Neutrophil (primary cell): ENCODE results near the gene NTM.

ENCODE experiments used
- H3K27ac ChIP-seq: fragments of 200-600 bp; sonication (generic); 2 replicates; pipeline ENCODE4 v1.5.1; 2016; ENCODE audit warnings: mild to moderate bottlenecking, moderate library complexity
- H3K27me3 ChIP-seq: fragments of 200-600 bp; sonication (generic); 2 replicates; pipeline ENCODE4 v1.6.0; 2016; ENCODE audit warnings: mild to moderate bottlenecking
- H3K36me3 ChIP-seq: fragments of 200-600 bp; sonication (generic); 2 replicates; pipeline ENCODE4 v1.5.1; 2017
- H3K4me1 ChIP-seq, 2 experiments: fragments of 200-600 bp in 1 of 2; sonication (generic) in 1 of 2; 1 replicate in 1 of 2; 2 replicates in 1 of 2; pipeline versions ENCODE4 v1.5.1 to v1.6.1; 2013 to 2016; ENCODE audit warnings: low read depth in 1 of 2, low read length in 1 of 2, mild to moderate bottlenecking in 1 of 2, moderate library complexity in 1 of 2; ENCODE audit not compliant: control insufficient read depth in 1 of 2, insufficient read depth in 1 of 2
- H3K4me3 ChIP-seq, 2 experiments: fragments of 200-600 bp in 1 of 2; sonication (generic) in 1 of 2; 1 replicate in 1 of 2; 2 replicates in 1 of 2; pipeline ENCODE4 v1.5.1; 2013 to 2016; ENCODE audit warnings: low read depth in 1 of 2, low read length in 1 of 2, mild to moderate bottlenecking in 1 of 2, moderate library complexity in 1 of 2
- H3K9me3 ChIP-seq: fragments of 200-600 bp; sonication (generic); 2 replicates; pipeline ENCODE4 v1.5.1; 2016
- CTCF ChIP-seq: fragments of 200-600 bp; sonication (generic); IDR thresholded peaks from 2 replicates; pipeline ENCODE4 v1.5.1; 2016; ENCODE audit warnings: antibody characterized with exemption

Gene NTM

GRCh38 chr11:132095230-132096131 lies 725.1 kb downstream of the NTM start:
- TF ChIP-seq CTCF = no peak

GRCh38 chr11:132096132-132096825 lies 725.9 kb downstream of the NTM start:
- Histone ChIP-seq H3K4me1 (no peaks in the 10 kb centered on the region), H3K4me3 (no peak overlapping the region), H3K36me3 (no peaks in the 10 kb centered on the region), H3K9me3 (no peaks in the 10 kb centered on the region), H3K27me3 (no peaks in the 10 kb centered on the region), H3K27ac (no peak overlapping the region)
- no peak for TF ChIP-seq CTCF

More at GRCh38 chr11:132095230-132096131, 725.1 kb downstream of the NTM start:
- H3K4me3 ChIP-seq = no peak overlapping the region
- no peak overlapping the region for H3K27ac ChIP-seq
- no peaks in the 10 kb centered on the region for H3K36me3 ChIP-seq
- H3K27me3 ChIP-seq = no peaks in the 10 kb centered on the region
- H3K9me3 ChIP-seq = no peaks in the 10 kb centered on the region
- no peaks in the 10 kb centered on the region for H3K4me1 ChIP-seq

GRCh38 chr11:132099692-132100091 lies 729.3 kb downstream of the NTM start:
- H3K9me3 ChIP-seq = no peaks in the 10 kb centered on the region
- H3K4me3 ChIP-seq = no peak overlapping the region
- H3K36me3 ChIP-seq = no peaks in the 10 kb centered on the region
- H3K27ac ChIP-seq = no peak overlapping the region
- H3K4me1 ChIP-seq = no peaks in the 10 kb centered on the region
- no peak for TF ChIP-seq CTCF
- H3K27me3 ChIP-seq = no peaks in the 10 kb centered on the region

DNA sequence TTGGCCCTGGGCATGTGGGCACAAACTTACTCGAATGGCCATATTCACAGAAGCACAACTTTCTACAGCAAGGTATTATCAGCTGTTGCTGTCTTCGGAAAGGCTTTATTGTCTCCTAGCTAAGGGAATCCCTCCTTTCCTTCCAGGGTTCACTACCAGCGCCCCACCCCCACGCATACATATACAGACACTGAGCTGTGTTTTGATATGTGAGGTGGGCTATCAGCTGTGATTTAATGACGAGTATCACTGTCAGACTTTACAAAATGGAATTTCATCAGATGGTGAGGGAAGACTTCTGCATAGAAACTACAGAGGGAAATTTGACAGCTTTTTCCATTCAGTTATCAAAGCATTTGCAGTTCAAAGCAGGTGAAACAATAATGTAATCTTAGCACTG lies 730.2 kb downstream of the NTM start:
- H3K36me3 ChIP-seq = no peaks in the 10 kb centered on the region
- no peaks in the 10 kb centered on the region for H3K9me3 ChIP-seq
- H3K27ac ChIP-seq = no peak overlapping the region
- no peak overlapping the region for H3K4me3 ChIP-seq
- H3K4me1 ChIP-seq = no peaks in the 10 kb centered on the region
- H3K27me3 ChIP-seq = no peaks in the 10 kb centered on the region
- no peak for TF ChIP-seq CTCF

DNA sequence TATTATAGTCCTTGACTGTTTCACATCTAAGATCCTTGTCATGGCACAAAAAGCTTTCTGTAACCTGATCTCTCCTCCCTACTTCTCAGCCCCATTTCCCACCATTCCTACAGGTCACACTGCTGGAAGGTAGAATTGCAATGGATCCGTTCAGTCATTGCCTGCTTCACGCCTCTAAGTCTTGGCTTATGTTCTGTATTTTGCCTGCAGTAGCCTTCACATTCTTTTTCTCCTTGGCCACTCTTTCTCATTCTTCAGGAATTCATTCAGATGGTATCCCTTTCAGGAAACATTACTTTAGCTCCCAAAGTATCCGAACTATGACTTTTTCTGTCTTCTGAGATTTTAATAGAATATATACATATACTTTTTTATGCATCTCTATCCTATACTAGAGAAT lies 731.5 kb downstream of the NTM start:
- Histone ChIP-seq H3K27me3 (no peaks in the 10 kb centered on the region), H3K9me3 (no peaks in the 10 kb centered on the region), H3K4me3 (no peak overlapping the region), H3K4me1 (no peaks in the 10 kb centered on the region), H3K36me3 (no peaks in the 10 kb centered on the region), H3K27ac (no peak overlapping the region)
- no peak for TF ChIP-seq CTCF
